H1 (cell line): ENCODE data around the gene KCTD7. TPM values are rescaled to one million over a fixed set of nuclear protein-coding genes. Genes with fewer than 3 reads are reported as not detected.
"Not testable (repeated sequence)": the region's sequence is repeated elsewhere in the genome, so short reads cannot be mapped to it uniquely, and the experiment has no call there.

Experiments
- CTCF ChIA-PET: fragments of 300-600 bp; sonication (Branson Sonifier 250); formaldehyde crosslinking; loops from one replicate; lab custom pipeline; 2021; ENCODE audit not compliant: partially characterized antibody; lab: Charles Lee
- POLR2A ChIA-PET: fragments of 300-600 bp; sonication (Branson Sonifier 250); formaldehyde crosslinking; loops from one replicate; lab custom pipeline; 2021; ENCODE audit warnings: inconsistent platforms; ENCODE audit not compliant: partially characterized antibody; lab: Charles Lee
- DNase-seq, 2 experiments: peaks; one replicate each; pipeline versions ENCODE4 v3.0.0 to v3.0.0-alpha.2; 2010 to 2022; ENCODE audit warnings: low spot score in 2 of 2, low read depth in 1 of 2, mixed read lengths in 1 of 2
- FAIRE-seq: peaks from 2 replicates; lab custom pipeline; 2011; peaks lifted over from hg19 to GRCh38; lab: Jason Lieb, UNC
- H2AFZ ChIP-seq: 2 replicates; pipeline ENCODE4 v1.8.1; 2012; ENCODE audit warnings: low read length, inconsistent platforms
- H2AK5ac ChIP-seq: 2 replicates; pipeline ENCODE4 v1.6.1; 2013; ENCODE audit warnings: low read depth, low read length
- H2BK120ac ChIP-seq: replicated peaks from 2 replicates; pipeline ENCODE3; 2013; ENCODE audit warnings: low read depth, low read length, inconsistent platforms
- H2BK12ac ChIP-seq: 2 replicates; pipeline ENCODE4 v1.6.1; 2013; ENCODE audit warnings: low read depth, low read length
- H2BK15ac ChIP-seq: 2 replicates; pipeline ENCODE4 v1.6.1; 2013; ENCODE audit warnings: low read length
- H2BK20ac ChIP-seq: 2 replicates; pipeline ENCODE4 v1.6.1; 2013; ENCODE audit warnings: low read length
- H2BK5ac ChIP-seq: 2 replicates; pipeline ENCODE4 v1.6.1; 2013; ENCODE audit warnings: low read depth, low read length
- H3K14ac ChIP-seq: 2 replicates; pipeline ENCODE4 v1.6.1; 2013; ENCODE audit warnings: inconsistent platforms; ENCODE audit not compliant: insufficient read length
- H3K18ac ChIP-seq: 2 replicates; pipeline ENCODE4 v1.6.1; 2013; ENCODE audit warnings: low read length; ENCODE audit errors: extremely low read depth
- H3K23ac ChIP-seq: 2 replicates; pipeline ENCODE4 v1.6.1; 2013; ENCODE audit warnings: inconsistent platforms; ENCODE audit not compliant: insufficient read length
- H3K23me2 ChIP-seq: 2 replicates; pipeline ENCODE4 v1.6.1; 2013; ENCODE audit warnings: low read depth, low read length
- H3K27ac ChIP-seq: 2 replicates; pipeline ENCODE4 v1.6.1; 2011; ENCODE audit warnings: low read depth, low read length, inconsistent platforms
- H3K27me3 ChIP-seq, 4 experiments: replicated peaks in 1 of 4; 1 replicate in 1 of 4; 2 replicates in 3 of 4; pipeline versions ENCODE4 v1.6.1 to v1.8.1; 2011 to 2013; ENCODE audit warnings: low read length in 3 of 4, mild to moderate bottlenecking in 3 of 4, inconsistent platforms in 2 of 4, mixed read lengths in 2 of 4, moderate library complexity in 1 of 4; ENCODE audit not compliant: control insufficient read depth in 3 of 4, insufficient read depth in 3 of 4; ENCODE audit errors: extremely low read depth in 1 of 4
- H3K36me3 ChIP-seq, 4 experiments: 2 replicates each; pipeline versions ENCODE4 v1.6.1 to v1.8.1; 2011 to 2013; ENCODE audit warnings: mild to moderate bottlenecking in 4 of 4, low read length in 3 of 4, moderate library complexity in 2 of 4, control low read depth in 1 of 4, inconsistent platforms in 1 of 4; ENCODE audit not compliant: insufficient read depth in 4 of 4, control insufficient read depth in 2 of 4
- H3K4ac ChIP-seq: replicated peaks from 2 replicates; pipeline ENCODE3; 2013; ENCODE audit warnings: low read length, low read depth, mixed read lengths, inconsistent platforms; ENCODE audit not compliant: insufficient read length
- H3K4me1 ChIP-seq, 4 experiments: replicated peaks in 1 of 4; 1 replicate in 1 of 4; 2 replicates in 3 of 4; pipeline versions ENCODE4 v1.6.1 to v1.8.1; 2011 to 2013; ENCODE audit warnings: low read length in 3 of 4, inconsistent platforms in 2 of 4, mixed read lengths in 1 of 4; ENCODE audit not compliant: insufficient read depth in 4 of 4, control insufficient read depth in 3 of 4
- H3K4me2 ChIP-seq, 2 experiments: 2 replicates each; pipeline versions ENCODE4 v1.6.1 to v1.8.1; 2011 to 2013; ENCODE audit warnings: low read depth in 2 of 2, low read length in 2 of 2, control low read depth in 1 of 2, inconsistent platforms in 1 of 2, mild to moderate bottlenecking in 1 of 2; ENCODE audit not compliant: insufficient read depth in 1 of 2
- H3K4me3 ChIP-seq, 4 experiments: fragments of 200-600, 300-600 bp in 1 of 4; sonication (generic), shearing (Covaris generic), sonication (Bioruptor Twin) in 1 of 4; 2 replicates each; pipeline versions ENCODE4 v1.5.1 to v1.8.1; 2011 to 2016; ENCODE audit warnings: low read length in 4 of 4, low read depth in 3 of 4, control low read depth in 2 of 4, inconsistent platforms in 2 of 4, mild to moderate bottlenecking in 2 of 4, mixed read lengths in 1 of 4, moderate library complexity in 1 of 4; ENCODE audit not compliant: insufficient read depth in 2 of 4; ENCODE audit errors: extremely low read depth in 1 of 4
- H3K56ac ChIP-seq: replicated peaks from 2 replicates; pipeline ENCODE3; 2013; ENCODE audit warnings: low read depth, mild to moderate bottlenecking, mixed read lengths, low read length, inconsistent platforms; ENCODE audit not compliant: insufficient read length
- H3K79me1 ChIP-seq: 2 replicates; pipeline ENCODE4 v1.6.1; 2013; ENCODE audit warnings: low read depth, low read length, control low read depth
- H3K79me2 ChIP-seq, 2 experiments: 2 replicates each; pipeline versions ENCODE4 v1.6.1 to v1.8.1; 2012 to 2013; ENCODE audit warnings: low read length in 2 of 2, mild to moderate bottlenecking in 2 of 2, inconsistent platforms in 1 of 2; ENCODE audit not compliant: insufficient read depth in 2 of 2, control insufficient read depth in 1 of 2
- H3K9ac ChIP-seq, 4 experiments: replicated peaks in 1 of 4; 1 replicate in 1 of 4; 2 replicates in 3 of 4; pipeline versions ENCODE4 v1.6.1 to v1.8.1; 2011 to 2013; ENCODE audit warnings: low read depth in 3 of 4, low read length in 3 of 4, control low read depth in 2 of 4, mild to moderate bottlenecking in 2 of 4, moderate library complexity in 2 of 4, inconsistent platforms in 1 of 4; ENCODE audit errors: extremely low read depth in 1 of 4
- H3K9me3 ChIP-seq, 2 experiments: 2 replicates each; pipeline versions ENCODE4 v1.6.1 to v1.8.1; 2012 to 2013; ENCODE audit warnings: mild to moderate bottlenecking in 2 of 2, moderate library complexity in 2 of 2, control low read depth in 1 of 2, inconsistent platforms in 1 of 2, low read depth in 1 of 2, low read length in 1 of 2, mixed read lengths in 1 of 2; ENCODE audit not compliant: insufficient read depth in 2 of 2
- H4K20me1 ChIP-seq, 2 experiments: replicated peaks in 1 of 2; 2 replicates each; pipeline versions ENCODE3 to v1.8.1; 2011 to 2013; ENCODE audit warnings: inconsistent platforms in 2 of 2, low read length in 2 of 2, mild to moderate bottlenecking in 1 of 2; ENCODE audit not compliant: insufficient read depth in 2 of 2, control insufficient read depth in 1 of 2
- H4K5ac ChIP-seq: 2 replicates; pipeline ENCODE4 v1.6.1; 2013; ENCODE audit warnings: low read length, low read depth, mixed read lengths, inconsistent platforms; ENCODE audit not compliant: insufficient read length
- H4K8ac ChIP-seq: 2 replicates; pipeline ENCODE4 v1.8.0; 2013; ENCODE audit warnings: mild to moderate bottlenecking, moderate library complexity, low read length, inconsistent platforms; ENCODE audit not compliant: insufficient read depth; ENCODE audit errors: extremely low read depth
- H4K91ac ChIP-seq: replicated peaks from 2 replicates; pipeline ENCODE3; 2013; ENCODE audit warnings: low read length, mixed read lengths, inconsistent platforms; ENCODE audit not compliant: insufficient read length
- WGBS, 2 experiments: shearing (Covaris generic) in 1 of 2; methylation state at CpG; one replicate each; pipeline versions ENCODE4 v1.1.6 to v1.1.7; 2013 to 2015; ENCODE audit warnings: low lambda C conversion rate in 2 of 2, mixed read lengths in 2 of 2, inconsistent platforms in 1 of 2, low coverage in 1 of 2, missing lambda C conversion rate in 1 of 2; ENCODE audit not compliant: insufficient replicate concordance in 2 of 2, insufficient coverage in 1 of 2, insufficient read length in 1 of 2; ENCODE audit errors: extremely low coverage in 1 of 2, missing lambda C conversion rate in 1 of 2; 5-methylcytosine and 5-hydroxymethylcytosine counted together
- polyA plus RNA-seq, 7 experiments: library from polyadenylated mRNA; depleted of rRNA in 3 of 7; stranded (reverse) in 5 of 7; unstranded in 2 of 7; fragments of >200 nt in 5 of 7; fragments of 200-250 nt in 2 of 7; gene quantifications; 1 replicate in 5 of 7; 2 replicates in 1 of 7; 4 replicates in 1 of 7; pipeline versions ENCODE4 v1.2.1 to v1.2.3, GENCODE V29; 2011 to 2013; ENCODE audit warnings: missing spikeins in 2 of 7, mixed read lengths in 2 of 7
- total RNA-seq: library from RNA; stranded (reverse); fragmentation: NEBNext Ultra II Directional; extraction: Animal tissue kit (Norgen Biotek cat#: 25700); gene quantifications from 2 replicates; pipeline ENCODE4 v1.2.1, GENCODE V29; 2021

Gene KCTD7
- total and polyA plus RNA-seq, 2 of the 8 experiments (the other 6 are each of a cell fraction or from before 2014, with no cell fraction given): 8.6 to 11.9 TPM

DNA sequence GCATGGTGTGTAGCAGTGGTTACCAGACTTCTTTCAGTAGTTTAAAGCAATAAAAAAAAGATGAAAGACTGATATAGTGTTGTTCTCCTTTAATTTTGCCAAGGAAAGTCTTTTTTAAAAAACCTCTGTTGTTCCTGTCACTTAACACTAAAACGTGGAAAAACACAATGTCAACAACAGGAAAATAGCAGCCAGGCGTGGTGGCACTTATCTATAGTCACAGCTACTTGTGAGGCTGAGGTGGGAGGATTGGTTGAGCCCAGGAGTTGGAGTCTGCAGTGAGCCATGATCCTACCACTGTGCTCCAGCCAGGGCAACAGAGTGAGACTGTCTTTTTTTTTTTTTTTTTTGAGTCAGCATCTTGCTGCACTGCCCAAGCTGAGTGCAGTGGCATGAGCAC is 42.8 kb downstream of the KCTD7 start:
- H3K18ac ChIP-seq, H2BK15ac ChIP-seq, DNase-seq, H2AFZ ChIP-seq, H3K79me1 ChIP-seq, H3K36me3 ChIP-seq, H3K9me3 ChIP-seq, H3K4me2 ChIP-seq, H4K20me1 ChIP-seq, H3K27ac ChIP-seq, H3K14ac ChIP-seq, H3K79me2 ChIP-seq, H3K27me3 ChIP-seq, H2BK120ac ChIP-seq, H3K9ac ChIP-seq, H3K23ac ChIP-seq, H3K56ac ChIP-seq, H4K5ac ChIP-seq, H3K4ac ChIP-seq, H2AK5ac ChIP-seq, CTCF ChIA-PET, H3K23me2 ChIP-seq, H2BK12ac ChIP-seq, H4K8ac ChIP-seq, H3K4me1 ChIP-seq, H3K4me3 ChIP-seq, H4K91ac ChIP-seq, H2BK5ac ChIP-seq, FAIRE-seq, H2BK20ac ChIP-seq: not testable (repeated sequence)
- WGBS, 2 experiments: 76% methylated on average over 2 of the region's 2 CpGs; no CpG with 5 or more reads in 1 of the 2 experiments
- POLR2A ChIA-PET: interaction anchor here (1.7 to 2.1 kb wide), 2 partner anchors 10 to 17 kb away, joined by 4 to 8 read pairs; no protein-coding TSS in a partner anchor

DNA sequence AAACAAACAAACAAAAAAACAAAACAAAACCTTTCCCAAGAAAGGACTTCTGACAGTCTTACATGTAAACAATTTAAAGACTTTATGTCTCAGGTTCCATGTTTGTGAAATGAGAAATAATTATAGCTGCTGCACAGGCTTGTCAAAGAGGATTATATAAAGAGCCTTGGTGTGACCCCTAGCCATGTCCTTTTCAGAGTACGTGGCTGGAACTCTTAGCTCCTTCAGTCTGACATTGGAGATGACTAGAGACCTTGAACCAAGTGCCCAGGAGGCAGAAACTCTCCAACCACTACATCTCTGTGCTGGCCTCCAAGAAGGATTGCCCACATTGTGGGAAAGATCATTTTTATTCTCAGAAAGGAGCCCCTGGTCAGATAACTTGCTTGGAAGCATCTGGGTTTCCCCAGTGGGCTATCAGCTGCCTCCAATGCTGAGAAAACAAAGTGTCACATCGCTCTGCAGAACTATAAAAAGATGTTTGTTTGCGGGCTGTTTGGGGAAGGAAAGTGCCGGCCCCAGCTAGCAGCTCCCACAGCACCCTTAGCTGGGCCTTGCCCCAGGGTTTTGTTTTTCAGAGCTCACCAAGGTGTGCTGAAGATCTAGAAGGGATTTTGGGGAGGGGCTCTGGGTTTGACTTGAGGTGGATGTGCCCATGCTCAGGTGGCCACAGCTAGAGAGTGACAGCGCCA is 43.9 kb downstream of the KCTD7 start:
- H2AK5ac ChIP-seq, H4K91ac ChIP-seq, H2BK12ac ChIP-seq, H4K5ac ChIP-seq, CTCF ChIA-PET, H3K36me3 ChIP-seq, H3K18ac ChIP-seq, H3K9me3 ChIP-seq, H2AFZ ChIP-seq, H3K23ac ChIP-seq, H3K79me1 ChIP-seq, H3K4ac ChIP-seq, H3K9ac ChIP-seq, H4K8ac ChIP-seq, H3K14ac ChIP-seq, H3K27ac ChIP-seq, H3K4me2 ChIP-seq, H3K56ac ChIP-seq, H2BK120ac ChIP-seq, H3K27me3 ChIP-seq, H3K23me2 ChIP-seq, FAIRE-seq, DNase-seq, H3K79me2 ChIP-seq, H2BK5ac ChIP-seq, H3K4me1 ChIP-seq, H2BK20ac ChIP-seq, H2BK15ac ChIP-seq, H3K4me3 ChIP-seq, H4K20me1 ChIP-seq: not testable (repeated sequence)
- WGBS, 2 experiments: no CpG with 5 or more reads among the region's 5 CpGs
- POLR2A ChIA-PET: interaction anchor here (1.1 to 1.7 kb wide), 3 partner anchors 7 to 115 kb away, joined by 3 to 4 read pairs (median 4); no protein-coding TSS in a partner anchor
